ENCODE data around the gene TKT. TPM values are rescaled to one million over a fixed set of nuclear protein-coding genes. Genes with fewer than 3 reads are reported as not detected.

The TKT gene
- total RNA-seq, 1 donor from 2014 or later = 32.1 TPM

DNA sequence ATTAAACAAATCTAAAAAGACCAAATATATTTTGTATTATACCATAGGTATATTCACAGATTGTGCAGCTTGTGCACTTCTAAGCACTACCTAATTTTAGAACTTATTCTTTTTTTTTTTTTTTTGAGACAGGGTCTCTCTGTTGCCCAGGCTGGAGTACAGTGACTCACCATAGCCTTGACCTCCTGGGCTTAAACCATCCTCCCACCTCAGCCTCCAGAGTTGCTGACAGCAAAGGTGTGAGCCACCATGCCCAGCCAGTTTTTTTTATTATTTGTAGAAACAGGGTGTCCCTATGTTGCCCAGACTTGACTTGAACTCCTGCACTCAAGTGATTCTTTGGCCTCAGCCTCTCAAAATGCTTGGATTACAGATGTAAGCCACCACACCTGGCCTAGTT, 11.9 kb upstream of the TKT start:
- Histone ChIP-seq H3K36me3 (no peaks in the 10 kb centered on the region), H3K4me3 (no peak overlapping the region), H3K27ac (replicated peaks) (no peak overlapping the region), H3K9me3 (replicated peaks) (no peaks in the 10 kb centered on the region), H3K4me1 (peaks cover 27% of the 10 kb centered on the region), H3K27me3 (ENCODE audit: low read depth) (no peaks in the 10 kb centered on the region)
- no peak for TF ChIP-seq CTCF (IDR thresholded peaks at IDR 0.05; ENCODE audit: borderline replicate concordance)
- intact Hi-C loops (cut with micrococcal nuclease) = no loop called here
- no peak for DNase-seq

GRCh38 chr3:53264718-53265117, 8.9 kb upstream of the TKT start:
- TF ChIP-seq CTCF (IDR thresholded peaks at IDR 0.05; ENCODE audit: borderline replicate concordance) = no peak
- Histone ChIP-seq H3K4me1 (peaks cover 27% of the 10 kb centered on the region), H3K4me3 (no peak overlapping the region), H3K27me3 (ENCODE audit: low read depth) (no peaks in the 10 kb centered on the region), H3K36me3 (no peaks in the 10 kb centered on the region), H3K27ac (replicated peaks) (peak overlapping the region; percentile 85), H3K9me3 (replicated peaks) (no peaks in the 10 kb centered on the region)
- intact Hi-C loops (cut with micrococcal nuclease) = no loop called here
- DNase-seq = peak; percentile 48

GRCh38 chr3:53263907-53264306, 8.1 kb upstream of the TKT start:
- intact Hi-C loops (cut with micrococcal nuclease) = no loop called here
- TF ChIP-seq CTCF (IDR thresholded peaks at IDR 0.05; ENCODE audit: borderline replicate concordance) = no peak
- no peaks in the 10 kb centered on the region for H3K36me3 ChIP-seq
- H3K27me3 ChIP-seq (ENCODE audit: low read depth) = no peaks in the 10 kb centered on the region
- H3K4me1 ChIP-seq = peaks cover 31% of the 10 kb centered on the region
- no peaks in the 10 kb centered on the region for H3K9me3 ChIP-seq (replicated peaks)
- H3K27ac ChIP-seq (replicated peaks) = peak overlapping the region; percentile 85
- no peak for DNase-seq
- H3K4me3 ChIP-seq = no peak overlapping the region

GRCh38 chr3:53261712-53262111, 5.9 kb upstream of the TKT start:
- H3K36me3 ChIP-seq = no peaks in the 10 kb centered on the region
- no peak overlapping the region for H3K4me3 ChIP-seq
- intact Hi-C loops (cut with micrococcal nuclease) = no loop called here
- no peak for TF ChIP-seq CTCF (IDR thresholded peaks at IDR 0.05; ENCODE audit: borderline replicate concordance)
- H3K27ac ChIP-seq (replicated peaks) = peak overlapping the region; percentile 87
- H3K4me1 ChIP-seq = peaks cover 35% of the 10 kb centered on the region
- H3K9me3 ChIP-seq (replicated peaks) = no peaks in the 10 kb centered on the region
- no peak for DNase-seq
- no peaks in the 10 kb centered on the region for H3K27me3 ChIP-seq (ENCODE audit: low read depth)

DNA sequence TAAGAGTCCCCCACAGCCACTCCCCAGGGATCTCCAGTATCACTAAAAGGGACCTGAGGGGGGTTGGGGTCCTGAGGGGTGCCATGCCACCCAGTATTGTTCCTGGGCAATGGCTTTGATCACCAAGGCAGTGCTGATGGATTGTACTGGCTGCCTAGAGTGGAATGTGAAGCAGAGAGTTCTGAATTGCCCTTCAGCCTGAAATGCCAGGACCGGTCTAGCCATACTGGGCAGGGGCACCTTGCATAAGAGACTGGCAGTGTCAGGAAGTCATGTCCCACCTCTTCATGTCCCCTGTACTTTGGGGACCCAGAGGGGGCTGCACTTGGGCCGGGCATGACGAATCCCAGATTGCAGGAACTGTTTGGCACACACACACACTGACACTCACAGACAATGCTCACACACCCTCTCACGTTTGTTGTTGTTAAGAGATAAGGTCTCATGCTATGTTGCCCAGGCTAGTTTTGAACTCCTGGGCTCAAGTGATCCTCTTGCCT, 4.5 kb upstream of the TKT start:
- peak overlapping the region; percentile 87 for H3K27ac ChIP-seq (replicated peaks)
- H3K9me3 ChIP-seq (replicated peaks) = no peaks in the 10 kb centered on the region
- H3K4me3 ChIP-seq = no peak overlapping the region
- peaks cover 43% of the 10 kb centered on the region for H3K4me1 ChIP-seq
- intact Hi-C loops (cut with micrococcal nuclease) = no loop called here
- no peaks in the 10 kb centered on the region for H3K36me3 ChIP-seq
- no peak for DNase-seq
- no peak for TF ChIP-seq CTCF (IDR thresholded peaks at IDR 0.05; ENCODE audit: borderline replicate concordance)
- no peaks in the 10 kb centered on the region for H3K27me3 ChIP-seq (ENCODE audit: low read depth)
